GM12892 (cell line): Measurements from ENCODE around the gene ZNF277.
"Not testable (repeated sequence)": the region's sequence is repeated elsewhere in the genome, so short reads cannot be mapped to it uniquely, and the experiment has no call there.

Experiments used
- POLR2A ChIP-seq: IDR thresholded peaks from 2 replicates; pipeline ENCODE4 v1.6.1; 2011; ENCODE audit warnings: low read depth, low read length, control low read depth
- POLR2AphosphoS5 ChIP-seq: IDR thresholded peaks from 2 replicates; pipeline ENCODE4 v1.6.1; 2011; ENCODE audit warnings: low read depth, low read length, control low read depth
- TAF1 ChIP-seq: IDR thresholded peaks from 2 replicates; pipeline ENCODE4 v1.6.1; 2011; ENCODE audit warnings: low read depth, mild to moderate bottlenecking, control low read depth, low read length, borderline replicate concordance

DNA sequence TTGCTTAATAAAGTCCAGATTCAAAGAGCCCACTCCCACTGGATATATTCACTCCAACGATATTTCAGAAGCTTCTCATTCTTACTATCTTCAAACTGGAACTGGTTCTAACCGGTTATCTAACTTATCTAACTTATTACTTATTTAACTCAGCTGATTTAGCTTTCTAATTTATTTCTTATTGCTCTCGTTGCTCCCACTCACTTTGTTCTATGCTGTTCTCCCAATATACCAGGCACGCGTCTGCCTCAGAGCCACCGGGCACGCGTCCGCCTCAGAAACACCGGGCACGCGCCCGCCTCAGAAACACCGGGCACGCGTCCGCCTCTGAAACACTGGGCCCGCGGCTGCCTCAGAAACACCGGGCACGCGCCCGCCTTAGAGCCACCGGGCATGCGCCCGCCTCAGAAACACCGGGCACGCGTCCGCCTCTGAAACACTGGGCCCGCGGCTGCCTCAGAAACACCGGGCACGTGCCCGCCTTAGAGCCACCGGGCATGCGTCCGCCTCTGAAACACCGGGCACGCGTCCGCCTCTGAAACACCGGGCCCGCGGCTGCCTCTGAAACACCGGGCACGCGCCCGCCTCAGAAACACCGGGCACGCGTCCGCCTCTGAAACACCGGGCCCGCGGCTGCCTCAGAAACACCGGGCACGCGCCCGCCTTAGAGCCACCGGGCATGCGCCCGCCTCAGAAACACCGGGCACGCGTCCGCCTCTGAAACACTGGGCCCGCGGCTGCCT is 184.8 kb downstream of the ZNF277 start:
- not testable (repeated sequence) for TF ChIP-seq POLR2AphosphoS5, TAF1, POLR2A
